Stimulated activated CD4-positive, alpha-beta T cell treated with anti-CD3 and anti-CD28 coated beads, Interleukin-2, amount 100 ng/mL, for 4 hours (primary cell): ENCODE data around the gene PLA2G4F.

Experiments used
- DNase-seq: peaks from one replicate; pipeline ENCODE4 v3.0.0-alpha.2; 2020; ENCODE audit warnings: low read depth

Gene PLA2G4F, protein sequence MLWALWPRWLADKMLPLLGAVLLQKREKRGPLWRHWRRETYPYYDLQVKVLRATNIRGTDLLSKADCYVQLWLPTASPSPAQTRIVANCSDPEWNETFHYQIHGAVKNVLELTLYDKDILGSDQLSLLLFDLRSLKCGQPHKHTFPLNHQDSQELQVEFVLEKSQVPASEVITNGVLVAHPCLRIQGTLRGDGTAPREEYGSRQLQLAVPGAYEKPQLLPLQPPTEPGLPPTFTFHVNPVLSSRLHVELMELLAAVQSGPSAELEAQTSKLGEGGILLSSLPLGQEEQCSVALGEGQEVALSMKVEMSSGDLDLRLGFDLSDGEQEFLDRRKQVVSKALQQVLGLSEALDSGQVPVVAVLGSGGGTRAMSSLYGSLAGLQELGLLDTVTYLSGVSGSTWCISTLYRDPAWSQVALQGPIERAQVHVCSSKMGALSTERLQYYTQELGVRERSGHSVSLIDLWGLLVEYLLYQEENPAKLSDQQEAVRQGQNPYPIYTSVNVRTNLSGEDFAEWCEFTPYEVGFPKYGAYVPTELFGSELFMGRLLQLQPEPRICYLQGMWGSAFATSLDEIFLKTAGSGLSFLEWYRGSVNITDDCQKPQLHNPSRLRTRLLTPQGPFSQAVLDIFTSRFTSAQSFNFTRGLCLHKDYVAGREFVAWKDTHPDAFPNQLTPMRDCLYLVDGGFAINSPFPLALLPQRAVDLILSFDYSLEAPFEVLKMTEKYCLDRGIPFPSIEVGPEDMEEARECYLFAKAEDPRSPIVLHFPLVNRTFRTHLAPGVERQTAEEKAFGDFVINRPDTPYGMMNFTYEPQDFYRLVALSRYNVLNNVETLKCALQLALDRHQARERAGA

GRCh38 chr15:42156243-42156922 is at the start of gene PLA2G4F:
Gene PLA2G4F, minus strand, starts transcription at chr15:42156636. Its CDS starts 87 bp downstream, at chr15:42156549.
- DNase-seq = no peak

DNA sequence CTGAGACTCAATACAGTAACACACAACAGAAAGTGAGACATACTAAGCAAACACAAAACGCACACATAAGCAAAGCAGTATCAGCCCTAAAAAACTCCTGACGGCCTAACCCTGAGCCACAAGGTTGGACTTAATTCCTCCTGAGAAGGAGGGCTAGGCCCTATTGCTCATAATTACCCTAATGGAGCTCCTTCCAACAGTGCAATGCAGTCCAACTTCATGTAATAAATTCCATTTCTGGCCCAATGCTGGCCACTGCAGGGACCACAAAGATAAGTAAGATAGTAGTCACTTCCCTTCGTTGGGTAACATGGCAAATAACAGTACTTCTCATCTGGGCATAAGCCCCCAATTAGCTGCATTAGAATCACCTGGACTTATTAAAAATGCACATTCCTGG is 47.5 kb upstream of the PLA2G4F start:
- DNase-seq = no peak

DNA sequence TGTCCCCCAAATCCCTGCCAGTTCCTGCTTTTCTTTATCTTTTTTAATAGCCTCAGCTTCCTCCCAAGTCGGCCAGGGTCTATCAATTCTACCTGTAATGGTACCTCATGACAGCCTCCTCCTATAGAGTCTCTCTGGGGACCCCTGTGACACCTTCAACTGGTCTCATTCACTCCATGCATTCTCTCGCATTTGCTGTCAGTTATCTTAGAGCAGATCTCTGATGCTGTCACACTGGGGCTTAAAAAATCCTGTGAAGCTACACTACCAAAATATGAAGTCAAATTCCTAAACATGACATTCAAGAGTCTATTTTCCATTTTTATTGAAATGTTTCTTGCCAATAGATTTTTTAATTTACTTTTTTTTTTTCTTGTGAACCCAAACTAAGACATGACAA is 46.2 kb upstream of the PLA2G4F start:
- no peak for DNase-seq

- DNase-seq = no peak
Measured at GRCh38 chr15:42201801-42202200, 45.4 kb upstream of the PLA2G4F start.

DNA sequence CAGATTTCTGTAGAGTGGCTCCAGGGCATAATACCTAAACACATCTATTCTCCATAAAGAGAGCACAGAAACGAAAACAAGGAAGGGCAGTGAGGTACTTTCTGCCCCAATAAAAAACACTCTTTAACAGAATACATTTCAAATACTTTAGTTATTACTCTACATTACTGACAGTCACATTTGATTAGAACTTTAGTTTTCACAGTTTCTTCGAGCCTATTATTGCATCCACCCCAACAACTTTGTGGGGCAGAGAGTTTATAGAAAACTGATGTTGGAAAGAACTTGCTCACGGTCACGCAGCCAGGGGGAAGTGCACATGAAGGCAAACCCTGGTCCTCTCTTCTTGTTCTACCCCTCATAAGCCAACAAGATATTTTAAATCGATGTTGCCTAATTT is 42.7 kb upstream of the PLA2G4F start:
- no peak for DNase-seq

GRCh38 chr15:42198516-42198915 is 42.1 kb upstream of the PLA2G4F start:
- DNase-seq = no peak

- no peak for DNase-seq
Measured at GRCh38 chr15:42194513-42194912, 38.1 kb upstream of the PLA2G4F start.

DNA sequence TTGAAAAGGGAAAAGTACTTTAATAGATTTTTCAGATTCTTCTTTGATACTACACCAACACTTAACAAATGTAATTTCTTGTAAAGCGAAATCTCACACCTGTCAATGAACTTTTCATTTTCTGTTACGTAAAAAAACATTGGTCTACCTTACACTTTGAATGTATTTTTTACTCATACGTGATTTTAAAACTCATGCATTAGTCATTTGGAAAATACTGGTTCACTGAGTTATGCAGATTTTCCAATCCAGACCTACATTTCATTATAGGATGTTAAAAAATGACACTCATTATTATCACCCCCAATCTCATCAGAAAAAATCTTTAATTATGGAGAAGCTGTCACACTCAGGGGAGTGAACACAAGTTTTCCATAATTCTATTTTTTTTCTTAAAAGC is 36.9 kb upstream of the PLA2G4F start:
- no peak for DNase-seq

DNA sequence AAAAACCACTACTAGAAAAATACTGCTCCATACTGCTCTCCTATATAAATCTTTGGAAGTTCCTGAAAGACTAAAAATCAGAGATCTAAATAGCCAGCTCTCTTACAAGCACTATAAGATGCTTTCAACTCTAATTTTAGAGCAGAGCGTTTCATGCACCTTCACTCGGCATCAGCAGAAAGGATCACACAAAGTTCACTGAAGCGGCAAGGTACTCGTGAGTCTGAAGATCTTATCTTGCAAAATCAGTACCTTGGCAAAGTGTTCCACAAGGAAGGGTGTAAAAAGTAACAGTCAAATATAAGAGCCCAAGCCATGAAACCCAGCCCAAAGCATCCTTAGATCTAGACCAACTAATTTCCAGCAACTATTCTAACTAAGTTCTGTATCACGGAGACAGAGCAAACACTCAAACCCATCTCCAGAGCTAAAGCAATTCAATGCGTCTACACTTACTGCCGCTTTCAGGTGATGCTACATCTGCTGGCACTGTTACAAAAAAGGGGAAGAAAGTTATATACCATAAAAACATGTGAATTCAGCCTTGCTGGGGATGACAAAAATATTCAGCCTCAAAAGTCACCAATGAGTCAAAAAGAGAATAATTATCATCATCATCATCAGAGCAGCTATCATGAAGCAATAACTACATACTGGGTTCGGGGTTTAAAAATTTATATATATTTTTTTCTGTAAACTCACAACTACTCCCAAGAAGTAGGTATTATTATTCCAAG is 35.3 kb upstream of the PLA2G4F start:
- DNase-seq = no peak

GRCh38 chr15:42190370-42190769 is 33.9 kb upstream of the PLA2G4F start:
- DNase-seq = no peak

DNA sequence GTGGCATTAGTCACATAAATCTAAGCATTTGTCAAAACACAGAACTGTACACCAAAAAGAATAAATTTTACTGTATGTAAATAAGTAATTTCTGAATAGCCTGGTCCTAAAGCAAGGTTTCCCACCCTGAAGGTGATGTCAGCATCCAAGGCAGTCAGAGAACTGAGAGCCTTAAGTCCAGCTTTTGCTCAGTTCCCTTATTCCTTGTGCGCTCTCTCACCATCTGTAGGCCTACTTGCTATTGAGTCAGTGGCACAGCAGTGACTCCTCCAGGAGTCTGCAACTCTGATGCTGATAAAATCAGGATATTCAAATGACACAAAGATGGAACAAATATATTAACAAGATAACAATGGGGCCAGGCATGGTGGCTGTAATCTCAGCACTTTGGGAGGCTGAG is 29.4 kb upstream of the PLA2G4F start:
- no peak for DNase-seq

DNA sequence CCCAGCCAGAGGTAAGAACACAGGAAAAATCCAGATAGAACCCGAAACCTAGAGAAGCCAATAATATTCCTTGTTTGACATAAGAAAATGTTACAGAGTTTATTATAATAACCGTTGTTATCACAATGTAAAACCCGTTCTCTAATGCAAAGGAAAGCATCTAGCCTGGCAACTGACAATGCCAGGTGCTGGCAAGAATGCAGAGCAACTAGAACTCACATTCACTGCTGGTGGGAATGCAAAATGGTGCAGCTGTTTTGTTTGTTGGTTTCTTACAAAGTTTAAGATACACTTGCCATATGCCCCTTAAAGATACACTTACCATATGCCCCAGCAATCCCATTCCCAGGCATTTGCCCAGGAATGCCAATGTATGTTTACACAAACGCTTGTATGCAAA is 28.3 kb upstream of the PLA2G4F start:
- no peak for DNase-seq

GRCh38 chr15:42184296-42184695 is 27.9 kb upstream of the PLA2G4F start:
- DNase-seq = no peak

DNA sequence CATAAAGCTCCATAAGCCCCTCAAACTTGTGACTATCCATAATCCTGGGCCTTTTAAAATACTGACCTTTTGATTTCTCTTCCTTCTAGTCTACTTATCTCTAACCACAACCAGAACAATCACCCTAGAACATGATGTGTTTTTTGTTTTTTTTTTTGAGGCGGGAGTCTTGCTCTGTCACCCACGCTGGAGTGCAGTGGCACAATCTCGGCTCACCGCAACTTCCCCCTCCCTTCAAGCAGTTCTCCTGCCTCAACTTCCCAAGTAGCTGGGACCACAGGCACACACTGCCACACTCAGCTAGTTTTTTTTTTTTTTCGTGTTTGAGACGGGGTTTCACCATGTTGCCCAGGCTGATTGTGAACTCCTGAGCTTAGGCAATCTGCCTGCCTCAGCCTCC is 26.5 kb upstream of the PLA2G4F start:
- no peak for DNase-seq

GRCh38 chr15:42182328-42182886 is 26.0 kb upstream of the PLA2G4F start:
- DNase-seq = no peak

- no peak for DNase-seq
Measured at GRCh38 chr15:42178056-42178455, 21.6 kb upstream of the PLA2G4F start.

DNA sequence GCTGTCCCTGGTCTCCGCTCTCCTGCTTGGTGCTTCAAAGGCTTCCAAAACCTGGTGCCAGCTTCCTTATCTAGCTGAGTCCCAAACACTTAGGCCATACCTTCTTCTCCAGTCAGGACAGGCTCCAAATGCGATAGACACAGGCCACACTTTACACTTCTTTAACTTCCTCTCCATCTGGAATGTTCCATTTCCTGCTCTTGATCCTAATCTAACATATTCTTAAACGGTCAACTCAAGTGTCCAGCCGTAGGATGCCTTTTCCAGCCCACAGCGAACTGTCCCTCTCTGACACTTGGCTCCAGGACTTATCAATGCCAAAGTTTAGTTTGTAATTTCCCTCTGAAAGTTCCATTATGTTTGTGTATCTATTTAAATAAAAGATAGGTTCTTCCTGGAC is 19.2 kb upstream of the PLA2G4F start:
- no peak for DNase-seq

- DNase-seq = no peak
Measured at GRCh38 chr15:42172475-42172874, 16.0 kb upstream of the PLA2G4F start.

DNA sequence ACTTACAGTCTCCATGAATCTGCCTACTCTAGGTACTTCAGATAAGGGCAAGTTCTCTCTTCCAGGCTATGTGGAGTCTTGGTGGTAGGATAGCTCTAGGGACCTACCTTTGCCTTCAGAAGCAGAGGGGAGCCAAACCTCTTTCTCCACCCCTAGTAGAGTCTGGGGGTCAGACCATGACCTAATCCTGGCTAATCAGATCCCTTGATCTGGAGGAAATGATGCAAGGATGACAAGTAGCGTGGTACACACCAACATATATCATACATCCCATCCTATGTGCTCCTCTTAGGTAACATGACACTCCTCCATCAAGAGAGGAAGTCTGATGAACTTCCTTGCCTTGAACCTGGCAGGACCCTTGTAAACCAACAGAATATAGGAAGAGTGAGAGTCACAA is 15.4 kb upstream of the PLA2G4F start:
- no peak for DNase-seq

DNA sequence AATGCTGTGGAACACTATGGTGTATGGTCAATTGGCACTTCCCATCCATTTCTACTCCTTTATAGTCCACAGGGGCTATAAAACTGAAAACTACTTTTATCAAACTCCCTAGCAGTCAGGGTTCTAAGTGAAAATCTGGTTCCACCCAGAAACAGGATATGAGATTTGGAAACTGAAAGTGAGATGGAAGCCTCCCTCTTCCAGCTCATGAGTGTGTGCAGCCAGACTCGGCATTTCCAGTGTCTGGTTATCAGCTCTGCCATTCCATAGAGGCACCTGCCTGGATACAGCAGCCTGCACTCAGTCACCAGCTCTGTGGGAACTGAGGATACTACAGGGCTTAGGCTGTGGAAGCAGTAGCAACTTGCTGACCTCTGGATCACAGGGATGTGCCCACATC is 14.7 kb upstream of the PLA2G4F start:
- DNase-seq = no peak

DNA sequence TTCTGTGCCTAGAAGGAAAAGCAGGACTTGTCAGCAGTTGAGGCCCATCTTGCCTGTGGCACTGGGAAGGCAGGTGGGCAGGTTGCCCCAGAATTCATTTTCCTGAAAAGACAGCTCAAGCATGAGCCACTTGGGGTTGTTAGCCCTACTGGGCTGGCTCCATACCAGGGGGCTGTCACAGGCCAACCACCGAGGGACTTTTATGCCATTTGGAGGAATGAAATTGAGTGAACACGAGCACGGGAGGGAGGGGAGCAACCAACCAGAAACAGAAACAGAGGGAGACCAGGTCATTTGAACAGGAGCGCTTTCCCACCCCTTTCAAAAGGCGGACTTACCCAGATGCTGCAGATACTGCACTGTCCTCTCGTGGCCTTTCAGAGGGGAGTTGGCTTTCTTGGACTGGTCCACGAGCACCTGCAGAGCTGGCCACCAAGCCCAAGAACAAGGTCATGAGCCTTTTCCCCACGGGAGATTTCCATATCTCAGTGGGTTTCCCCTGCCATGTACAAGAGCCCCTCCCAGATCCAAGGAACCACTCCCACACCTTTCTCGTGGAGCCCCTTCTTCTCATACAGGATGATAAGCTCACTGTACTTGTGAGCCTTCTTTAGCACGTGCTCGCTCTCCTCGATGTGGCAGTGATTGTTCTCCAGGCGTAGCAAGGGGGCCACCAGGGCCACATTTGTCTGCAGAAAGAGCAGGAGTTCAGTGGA is 9.9 kb upstream of the PLA2G4F start:
- DNase-seq = no peak
